IMR-90 (cell line): Measurements from ENCODE around the gene GRIFIN. TPM values are rescaled to one million over a fixed set of nuclear protein-coding genes. Genes with fewer than 3 reads are reported as not detected.

ENCODE experiments used
- ATAC-seq: fragments of 200-7000 bp; cut with Tn5 transposase; 2 replicates; pipeline ENCODE4 v1.9.1; 2020; ENCODE audit warnings: low read depth, mild to moderate bottlenecking, moderate library complexity
- BruUV-seq: library from RNA; stranded (reverse); fragments of 400-500 nt; replicated peaks from 2 replicates; lab custom pipeline; 2021; lab: Mats Ljungman, UMichigan
- CTCF ChIA-PET: fragments of 300-600 bp; formaldehyde crosslinking; extraction: SDS; loops from one replicate; lab custom pipeline; 2021; ENCODE audit warnings: antibody characterized with exemption; lab: Yijun Ruan, JAX
- POLR2A ChIA-PET: fragments of 300-600 bp; sonication (Branson Sonifier 250); formaldehyde crosslinking; loops from one replicate; lab custom pipeline; 2022; ENCODE audit warnings: antibody characterized with exemption; ENCODE audit not compliant: unreplicated experiment; lab: Charles Lee
- DNase-seq: peaks from one replicate; pipeline ENCODE4 v3.0.0; 2013
- H2AFZ ChIP-seq: replicated peaks from 2 replicates; pipeline ENCODE3; 2013; ENCODE audit warnings: low read length, mild to moderate bottlenecking; ENCODE audit not compliant: poor library complexity
- H2AK5ac ChIP-seq: 2 replicates; pipeline ENCODE4 v1.6.1; 2013; ENCODE audit warnings: low read depth, low read length, inconsistent platforms
- H2AK9ac ChIP-seq: replicated peaks from 2 replicates; pipeline ENCODE3; 2013; ENCODE audit warnings: mild to moderate bottlenecking, low read depth, low read length, moderate library complexity; ENCODE audit not compliant: poor library complexity
- H2BK120ac ChIP-seq: 2 replicates; pipeline ENCODE4 v1.6.1; 2013; ENCODE audit warnings: low read depth, low read length, inconsistent platforms
- H2BK15ac ChIP-seq: 3 replicates; pipeline ENCODE4 v1.6.1; 2013; ENCODE audit warnings: low read depth, low read length, inconsistent platforms
- H2BK20ac ChIP-seq: 2 replicates; pipeline ENCODE4 v1.6.1; 2013; ENCODE audit warnings: low read depth, mild to moderate bottlenecking, inconsistent platforms, low read length, moderate library complexity
- H2BK5ac ChIP-seq: 2 replicates; pipeline ENCODE4 v1.6.1; 2013; ENCODE audit warnings: mild to moderate bottlenecking, low read depth, low read length, inconsistent platforms; ENCODE audit not compliant: poor library complexity, severe bottlenecking
- H3K14ac ChIP-seq: replicated peaks from 2 replicates; pipeline ENCODE4 v1.6.1; 2013; ENCODE audit warnings: low read depth, low read length, inconsistent platforms
- H3K18ac ChIP-seq: 2 replicates; pipeline ENCODE4 v1.6.1; 2013; ENCODE audit warnings: low read depth, low read length, control low read depth
- H3K23ac ChIP-seq: 2 replicates; pipeline ENCODE4 v1.6.1; 2013; ENCODE audit warnings: low read depth, low read length, inconsistent platforms
- H3K27ac ChIP-seq: 2 replicates; pipeline ENCODE4 v1.5.1; 2013; ENCODE audit warnings: mild to moderate bottlenecking, control low read depth, low read length; ENCODE audit not compliant: insufficient read depth
- H3K27me3 ChIP-seq: 2 replicates; pipeline ENCODE4 v1.6.1; 2013; ENCODE audit warnings: low read length; ENCODE audit not compliant: control insufficient read depth, insufficient read depth
- H3K36me3 ChIP-seq: 2 replicates; pipeline ENCODE4 v1.6.1; 2013; ENCODE audit warnings: low read length, mixed read lengths; ENCODE audit not compliant: control insufficient read depth, insufficient read depth
- H3K4ac ChIP-seq: 2 replicates; pipeline ENCODE4 v1.6.1; 2013; ENCODE audit warnings: low read depth, low read length, inconsistent platforms
- H3K4me1 ChIP-seq: 2 replicates; pipeline ENCODE4 v1.6.1; 2013; ENCODE audit warnings: low read length, mixed read lengths; ENCODE audit not compliant: control insufficient read depth, insufficient read depth
- H3K4me2 ChIP-seq: 2 replicates; pipeline ENCODE4 v1.6.1; 2013; ENCODE audit warnings: low read depth, mild to moderate bottlenecking, control low read depth, low read length, moderate library complexity
- H3K4me3 ChIP-seq: 2 replicates; pipeline ENCODE4 v1.5.1; 2013; ENCODE audit warnings: low read depth, mild to moderate bottlenecking, control low read depth, low read length, moderate library complexity; ENCODE audit not compliant: insufficient read depth
- H3K56ac ChIP-seq: 2 replicates; pipeline ENCODE4 v1.6.1; 2013; ENCODE audit warnings: low read length, inconsistent platforms; ENCODE audit not compliant: insufficient read depth; ENCODE audit errors: extremely low read depth
- H3K79me1 ChIP-seq, 2 experiments: 2 replicates each; pipeline ENCODE4 v1.6.1; 2013; ENCODE audit warnings: low read length in 2 of 2, inconsistent platforms in 1 of 2, low read depth in 1 of 2
- H3K9ac ChIP-seq: 2 replicates; pipeline ENCODE4 v1.6.1; 2013; ENCODE audit warnings: low read depth, low read length, control low read depth
- H3K9me1 ChIP-seq: 2 replicates; pipeline ENCODE4 v1.6.1; 2013; ENCODE audit warnings: low read length, inconsistent platforms; ENCODE audit not compliant: insufficient read depth
- H3K9me3 ChIP-seq: 2 replicates; pipeline ENCODE4 v1.6.1; 2013; ENCODE audit warnings: low read length; ENCODE audit not compliant: control insufficient read depth, insufficient read depth
- H4K20me1 ChIP-seq: 2 replicates; pipeline ENCODE4 v1.6.1; 2013; ENCODE audit warnings: low read length, inconsistent platforms; ENCODE audit not compliant: insufficient read depth
- H4K5ac ChIP-seq: 2 replicates; pipeline ENCODE4 v1.6.1; 2013; ENCODE audit warnings: mild to moderate bottlenecking, low read depth, low read length, control low read depth
- H4K8ac ChIP-seq, 2 experiments: 2 replicates each; pipeline ENCODE4 v1.6.1; 2013; ENCODE audit warnings: low read depth in 2 of 2, low read length in 2 of 2, control low read depth in 1 of 2, inconsistent platforms in 1 of 2
- H4K91ac ChIP-seq: 2 replicates; pipeline ENCODE4 v1.6.1; 2013; ENCODE audit warnings: low read depth, low read length, inconsistent platforms; ENCODE audit not compliant: insufficient read depth
- BHLHE40 ChIP-seq: fragments of 150-350 bp; IDR thresholded peaks from 2 replicates; pipeline ENCODE4 v1.6.1; 2016; ENCODE audit warnings: mild to moderate bottlenecking, low read depth, low read length
- CEBPB ChIP-seq: IDR thresholded peaks from 2 replicates; pipeline ENCODE4 v1.6.1; 2012; ENCODE audit warnings: low read depth, low read length, improper control_type of control experiment
- CHD1 ChIP-seq: IDR thresholded peaks from 2 replicates; pipeline ENCODE4 v1.6.1; 2012; ENCODE audit warnings: low read depth, low read length, improper control_type of control experiment
- CTCF ChIP-seq: conservative IDR thresholded peaks from 2 replicates; pipeline ENCODE4 v1.5.1; 2012; ENCODE audit warnings: mild to moderate bottlenecking, low read depth, low read length, improper control_type of control experiment
- FOS ChIP-seq: fragments of 150-350 bp; IDR thresholded peaks from 2 replicates; pipeline ENCODE4 v1.6.1; 2016; ENCODE audit warnings: low read depth, low read length
- MAFK ChIP-seq: IDR thresholded peaks from 2 replicates; pipeline ENCODE4 v1.6.1; 2012; ENCODE audit warnings: low read depth, low read length, improper control_type of control experiment
- MAZ ChIP-seq: IDR thresholded peaks from 2 replicates; pipeline ENCODE4 v1.6.1; 2012; ENCODE audit warnings: low read depth, mild to moderate bottlenecking, low read length, improper control_type of control experiment, moderate library complexity, borderline replicate concordance
- MXI1 ChIP-seq: IDR thresholded peaks from 2 replicates; pipeline ENCODE4 v1.6.1; 2012; ENCODE audit warnings: low read depth, mild to moderate bottlenecking, low read length, moderate library complexity, borderline replicate concordance
- NFE2L2 ChIP-seq: fragments of 150-350 bp; IDR thresholded peaks from 2 replicates; pipeline ENCODE4 v1.6.1; 2016; ENCODE audit warnings: low read depth, mild to moderate bottlenecking, low read length
- POLR2A ChIP-seq: IDR thresholded peaks from 2 replicates; pipeline ENCODE4 v1.6.1; 2012; ENCODE audit warnings: mild to moderate bottlenecking, low read depth, low read length
- RAD21 ChIP-seq: IDR thresholded peaks from 2 replicates; pipeline ENCODE4 v1.6.1; 2012; ENCODE audit warnings: low read length, improper control_type of control experiment
- RCOR1 ChIP-seq: IDR thresholded peaks from 2 replicates; pipeline ENCODE4 v1.6.1; 2012; ENCODE audit warnings: mild to moderate bottlenecking, low read length, improper control_type of control experiment; ENCODE audit not compliant: insufficient replicate concordance
- RFX5 ChIP-seq: IDR thresholded peaks from 2 replicates; pipeline ENCODE4 v1.8.0; 2012; ENCODE audit warnings: low read depth, mild to moderate bottlenecking, low read length, moderate library complexity
- SMC3 ChIP-seq: fragments of 150-350 bp; IDR thresholded peaks from 2 replicates; pipeline ENCODE4 v1.6.1; 2016; ENCODE audit warnings: low read depth, mild to moderate bottlenecking, antibody characterized with exemption, low read length, moderate library complexity
- USF2 ChIP-seq: fragments of 150-350 bp; IDR thresholded peaks from 2 replicates; pipeline ENCODE4 v1.6.1; 2017; ENCODE audit warnings: mild to moderate bottlenecking, antibody characterized with exemption, low read length, low read depth
- WGBS, 2 experiments: methylation state at CpG; one replicate each; pipeline versions ENCODE4 v1.1.5 to v1.1.7; 2013; ENCODE audit warnings: missing lambda C conversion rate in 2 of 2; ENCODE audit not compliant: insufficient read length in 1 of 2; ENCODE audit errors: extremely low coverage in 2 of 2; 5-methylcytosine and 5-hydroxymethylcytosine counted together
- dilution Hi-C: fragments of 300-500 bp; cut with HindIII; formaldehyde crosslinking; loops from one replicate; pipeline ENCODE4 v1.14.3; 2018; ENCODE audit warnings: low sequenced_read_pairs; ENCODE audit not compliant: unreplicated experiment
- in situ Hi-C: fragments of 300-500 bp; cut with MboI; formaldehyde crosslinking; loops from 3 replicates; pipeline ENCODE4 v1.14.3; 2019; ENCODE audit warnings: low sequenced_read_pairs, inconsistent platforms, mixed read lengths
- intact Hi-C: fragments of 100-400 bp; cut with micrococcal nuclease; formaldehyde crosslinking; loops from 2 replicates; pipeline ENCODE4 v1.10.0; 2022
- polyA plus RNA-seq, 3 experiments: library from polyadenylated mRNA; depleted of rRNA; stranded (reverse); fragments of >200 nt; gene quantifications; 2 replicates each; pipeline ENCODE4 v1.2.3, GENCODE V29; 2012; ENCODE audit warnings: low replicate concordance in 1 of 3
- total RNA-seq: library from RNA; depleted of rRNA; stranded (reverse); fragments of >200 nt; gene quantifications from 2 replicates; pipeline ENCODE4 v1.2.3, GENCODE V29; 2012
- TF ChIP-seq, protein P1 (sequence below): fragments of 150-350 bp; IDR thresholded peaks from 2 replicates; pipeline ENCODE4 v1.6.1; 2016; ENCODE audit warnings: low read depth, mild to moderate bottlenecking, low read length, moderate library complexity, borderline replicate concordance

GRIFIN gene
- total and polyA plus RNA-seq, 2 of the 4 experiments (the other 2 are of a cell fraction): not detected

DNA sequence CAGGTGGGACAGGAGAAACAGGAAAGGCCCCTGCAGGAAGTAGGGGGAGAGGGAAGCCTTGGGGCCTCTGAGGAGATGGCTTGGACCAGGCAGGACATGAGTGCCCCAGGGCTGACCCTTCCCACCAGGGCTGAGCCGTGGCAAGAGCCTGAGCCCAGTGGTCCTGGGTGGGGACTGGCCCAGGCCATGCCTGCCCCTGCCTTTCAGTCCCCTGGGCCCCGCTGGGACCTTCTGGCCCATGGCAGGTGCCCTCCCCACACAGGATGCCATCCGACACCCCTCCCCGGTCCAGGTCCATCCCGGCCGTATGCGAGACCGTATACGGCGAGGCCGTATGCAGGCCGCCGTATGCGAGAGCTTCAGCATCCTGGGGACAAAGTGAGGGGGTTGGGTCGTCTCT lies 2.0 kb downstream of the GRIFIN start:
- no peak overlapping the region for H2AFZ ChIP-seq
- no peaks in the 10 kb centered on the region for H3K36me3 ChIP-seq
- H4K91ac ChIP-seq: no peak overlapping the region
- no peak overlapping the region for H2AK9ac ChIP-seq
- H3K56ac ChIP-seq: no peak overlapping the region
- in situ Hi-C loops (no loop called here), dilution Hi-C loops (no loop called here), intact Hi-C loops (loop anchor here (10.0 kb wide), 2 partner anchors 171 to 681 kb away; no protein-coding TSS in a partner anchor)
- no peak overlapping the region for H3K4me3 ChIP-seq
- no peak overlapping the region for H3K9ac ChIP-seq
- peaks cover 3% of the 10 kb centered on the region; the same call in 1 of the 2 replicates for H3K27me3 ChIP-seq
- CTCF ChIA-PET: no interaction called here
- no peak overlapping the region for H3K14ac ChIP-seq
- POLR2A ChIA-PET: no interaction called here
- no TSS peak for BruUV-seq
- no peaks in the 10 kb centered on the region for H3K79me1 ChIP-seq
- H3K18ac ChIP-seq: no peak overlapping the region
- ATAC-seq (no peak), DNase-seq (no peak)
- H3K9me3 ChIP-seq: no peaks in the 10 kb centered on the region
- H2BK20ac ChIP-seq: no peak overlapping the region
- H4K5ac ChIP-seq: no peak overlapping the region
- no peak overlapping the region for H2BK120ac ChIP-seq
- TF ChIP-seq RFX5: no peak
- no peak for TF ChIP-seq POLR2A
- no peak for TF ChIP-seq MAFK
- TF ChIP-seq CEBPB: no peak
- TF ChIP-seq, protein P1, sequence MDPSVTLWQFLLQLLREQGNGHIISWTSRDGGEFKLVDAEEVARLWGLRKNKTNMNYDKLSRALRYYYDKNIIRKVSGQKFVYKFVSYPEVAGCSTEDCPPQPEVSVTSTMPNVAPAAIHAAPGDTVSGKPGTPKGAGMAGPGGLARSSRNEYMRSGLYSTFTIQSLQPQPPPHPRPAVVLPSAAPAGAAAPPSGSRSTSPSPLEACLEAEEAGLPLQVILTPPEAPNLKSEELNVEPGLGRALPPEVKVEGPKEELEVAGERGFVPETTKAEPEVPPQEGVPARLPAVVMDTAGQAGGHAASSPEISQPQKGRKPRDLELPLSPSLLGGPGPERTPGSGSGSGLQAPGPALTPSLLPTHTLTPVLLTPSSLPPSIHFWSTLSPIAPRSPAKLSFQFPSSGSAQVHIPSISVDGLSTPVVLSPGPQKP: no peak
- no peak for TF ChIP-seq RAD21
- no peak for TF ChIP-seq BHLHE40
- TF ChIP-seq FOS: no peak
- no peak for TF ChIP-seq USF2
- TF ChIP-seq NFE2L2: no peak
- no peak for TF ChIP-seq MXI1
- TF ChIP-seq CTCF: no peak
- TF ChIP-seq RCOR1: no peak
- TF ChIP-seq SMC3: no peak
- TF ChIP-seq MAZ: no peak
- TF ChIP-seq CHD1: no peak
- H3K9me1 ChIP-seq: no peaks in the 10 kb centered on the region
- no peak overlapping the region for H3K4me2 ChIP-seq
- H3K4me1 ChIP-seq: peaks cover 6% of the 10 kb centered on the region; the same call in 1 of the 2 replicates
- WGBS, 2 experiments: 29% methylated on average over 1 of the region's 15 CpGs; no CpG with 5 or more reads in 1 of the 2 experiments
- H2AK5ac ChIP-seq: no peak overlapping the region
- no peak overlapping the region for H3K4ac ChIP-seq
- no peak overlapping the region for H2BK15ac ChIP-seq
- no peaks in the 10 kb centered on the region for H4K20me1 ChIP-seq
- no peak overlapping the region for H4K8ac ChIP-seq
- no peak overlapping the region for H2BK5ac ChIP-seq
- H3K27ac ChIP-seq: no peak overlapping the region
- no peak overlapping the region for H3K23ac ChIP-seq
